Hepatocyte (in vitro differentiated cells): ENCODE measurements around the gene FSHR. TPM values are rescaled to one million over a fixed set of nuclear protein-coding genes. Genes with fewer than 3 reads are reported as not detected.

Source experiments
- DNase-seq: peaks from one replicate; pipeline ENCODE4 v3.0.0-alpha.2; 2016; ENCODE audit warnings: low spot score
- H2AFZ ChIP-seq: fragments of 200-600 bp; sonication (generic); 2 replicates; pipeline ENCODE4 v1.6.0; 2016; ENCODE audit warnings: antibody characterized with exemption, mild to moderate bottlenecking
- H3K27ac ChIP-seq: fragments of 200-600 bp; sonication (generic); 2 replicates; pipeline ENCODE4 v1.5.1; 2016; ENCODE audit warnings: mild to moderate bottlenecking
- H3K27me3 ChIP-seq: fragments of 200-600 bp; sonication (generic); 2 replicates; pipeline ENCODE4 v1.6.1; 2016
- H3K36me3 ChIP-seq: fragments of 200-600 bp; sonication (generic); replicated peaks from 2 replicates; pipeline ENCODE4 v1.5.1; 2016; ENCODE audit warnings: low read depth; ENCODE audit not compliant: insufficient read depth
- H3K4me1 ChIP-seq: fragments of 200-600 bp; sonication (generic); 2 replicates; pipeline ENCODE4 v1.5.1; 2016; ENCODE audit warnings: mild to moderate bottlenecking, moderate library complexity; ENCODE audit not compliant: insufficient read depth
- H3K4me2 ChIP-seq: fragments of 200-600 bp; sonication (generic); 2 replicates; pipeline ENCODE4 v1.6.0; 2016
- H3K4me3 ChIP-seq: fragments of 200-600 bp; sonication (generic); 2 replicates; pipeline ENCODE4 v1.5.1; 2016; ENCODE audit warnings: mild to moderate bottlenecking
- H3K79me2 ChIP-seq: fragments of 200-600 bp; sonication (generic); 2 replicates; pipeline ENCODE4 v1.6.0; 2017; ENCODE audit warnings: mild to moderate bottlenecking
- H3K9me2 ChIP-seq: fragments of 200-600 bp; sonication (generic); replicated peaks from 2 replicates; pipeline ENCODE4 v1.6.0; 2017; ENCODE audit warnings: mild to moderate bottlenecking; ENCODE audit not compliant: insufficient read depth
- H3K9me3 ChIP-seq: fragments of 200-600 bp; sonication (generic); 2 replicates; pipeline ENCODE4 v1.5.1; 2016; ENCODE audit warnings: low read depth, mild to moderate bottlenecking
- H4K20me1 ChIP-seq: fragments of 200-600 bp; sonication (generic); 2 replicates; pipeline ENCODE4 v1.6.0; 2016; ENCODE audit warnings: mild to moderate bottlenecking; ENCODE audit not compliant: insufficient read depth, poor library complexity, severe bottlenecking
- CTCF ChIP-seq: fragments of 200-600 bp; sonication (generic); IDR thresholded peaks from 2 replicates; pipeline ENCODE4 v1.5.1; 2016; ENCODE audit warnings: antibody characterized with exemption, mild to moderate bottlenecking; ENCODE audit not compliant: poor library complexity
- EZH2 ChIP-seq: fragments of 200-600 bp; sonication (generic); IDR thresholded peaks from 2 replicates; pipeline ENCODE4 v1.6.1; 2016; ENCODE audit warnings: antibody characterized with exemption, mild to moderate bottlenecking, borderline replicate concordance
- EZH2phosphoT487 ChIP-seq: fragments of 200-600 bp; sonication (generic); IDR thresholded peaks from one replicate; pipeline ENCODE4 v1.6.1; 2018; ENCODE audit warnings: antibody characterized with exemption, mild to moderate bottlenecking, low read depth, moderate library complexity; ENCODE audit not compliant: unreplicated experiment, severe bottlenecking
- WGBS: methylation state at CpG from one replicate; pipeline ENCODE4 v1.1.6; 2016; ENCODE audit warnings: low lambda C conversion rate; ENCODE audit errors: missing lambda C conversion rate; 5-methylcytosine and 5-hydroxymethylcytosine counted together
- polyA plus RNA-seq: library from polyadenylated mRNA; unstranded; fragments of >200 nt; fragmentation: Nextera tagmentation; extraction: Ambion mirVana; gene quantifications from 2 replicates; pipeline ENCODE4 v1.2.1, GENCODE V29; 2016
- total RNA-seq: library from RNA; depleted of rRNA; stranded (reverse); fragments of >200 nt; gene quantifications from 2 replicates; pipeline ENCODE4 v1.2.3, GENCODE V29; 2014

FSHR gene
- 0.20 and 0.68 TPM in 2 replicates for total RNA-seq
- polyA plus RNA-seq: 0.40 and 1.2 TPM in 2 replicates

GRCh38 chr2:49154140-49154539, at the start of gene FSHR:
Gene FSHR, minus strand, starts transcription at chr2:49154515. Its CDS starts 98 bp downstream, at chr2:49154417.
- Histone ChIP-seq H2AFZ (no peak within 1 kb of the TSS), H3K9me2 (no peaks in the 10 kb centered on the region), H3K36me3 (no peaks in the 10 kb centered on the region), H3K27me3 (no peaks in the 10 kb centered on the region), H3K4me1 (no peaks in the 10 kb centered on the region), H4K20me1 (no peaks in the 10 kb centered on the region), H3K79me2 (no peaks in the 10 kb centered on the region), H3K9me3 (no peaks in the 10 kb centered on the region), H3K27ac (no peak within 1 kb of the TSS), H3K4me3 (no peak within 1 kb of the TSS), H3K4me2 (no peak within 1 kb of the TSS)
- TF ChIP-seq CTCF: no peak
- TF ChIP-seq EZH2phosphoT487: no peak
- no peak for TF ChIP-seq EZH2
- no peak for DNase-seq
- WGBS: 69% methylated on average over 4 of the region's 4 CpGs

GRCh38 chr2:49199266-49199665, 45.0 kb upstream of the FSHR start:
- Histone ChIP-seq H4K20me1 (no peaks in the 10 kb centered on the region), H3K4me3 (no peak overlapping the region), H3K4me1 (no peaks in the 10 kb centered on the region), H3K79me2 (no peaks in the 10 kb centered on the region), H3K4me2 (no peak overlapping the region), H3K27me3 (no peaks in the 10 kb centered on the region), H3K36me3 (no peaks in the 10 kb centered on the region), H3K27ac (no peak overlapping the region), H3K9me3 (no peaks in the 10 kb centered on the region), H2AFZ (no peak overlapping the region), H3K9me2 (no peaks in the 10 kb centered on the region)
- TF ChIP-seq EZH2phosphoT487 (no peak), EZH2 (no peak), CTCF (no peak)
- 61% methylated on average over 2 of the region's 2 CpGs for WGBS
- no peak for DNase-seq

- no peaks in the 10 kb centered on the region for H3K9me2 ChIP-seq
- H2AFZ ChIP-seq: no peak overlapping the region
- H3K4me3 ChIP-seq: no peak overlapping the region
- 97% methylated on average over 1 of the region's 1 CpG for WGBS
- H3K79me2 ChIP-seq: no peaks in the 10 kb centered on the region
- no peak overlapping the region for H3K4me2 ChIP-seq
- no peaks in the 10 kb centered on the region for H4K20me1 ChIP-seq
- no peak for TF ChIP-seq EZH2
- TF ChIP-seq CTCF: no peak
- TF ChIP-seq EZH2phosphoT487: no peak
- DNase-seq: no peak
- no peak overlapping the region for H3K27ac ChIP-seq
- H3K9me3 ChIP-seq: no peaks in the 10 kb centered on the region
- H3K27me3 ChIP-seq: no peaks in the 10 kb centered on the region
- H3K4me1 ChIP-seq: no peaks in the 10 kb centered on the region
- no peaks in the 10 kb centered on the region for H3K36me3 ChIP-seq
Observed at GRCh38 chr2:49194701-49195100, 40.4 kb upstream of the FSHR start.

- no peaks in the 10 kb centered on the region for H4K20me1 ChIP-seq
- TF ChIP-seq EZH2 (no peak), CTCF (no peak)
- H3K9me2 ChIP-seq: no peaks in the 10 kb centered on the region
- 100% methylated on average over 1 of the region's 1 CpG for WGBS
- no peaks in the 10 kb centered on the region for H3K4me1 ChIP-seq
- H3K79me2 ChIP-seq: no peaks in the 10 kb centered on the region
- no peaks in the 10 kb centered on the region for H3K9me3 ChIP-seq
- H3K4me3 ChIP-seq: no peak overlapping the region
- no peak overlapping the region for H3K4me2 ChIP-seq
- no peaks in the 10 kb centered on the region for H3K27me3 ChIP-seq
- no peaks in the 10 kb centered on the region for H3K36me3 ChIP-seq
- no peak for DNase-seq
- no peak overlapping the region for H3K27ac ChIP-seq
- no peak overlapping the region for H2AFZ ChIP-seq
Observed at GRCh38 chr2:49192036-49192435, 37.7 kb upstream of the FSHR start.
